ENCODE results near the gene SCAF8.
"Not testable (repeated sequence)": the region's sequence is repeated elsewhere in the genome, so short reads cannot be mapped to it uniquely, and the experiment has no call there.

SCAF8 gene

GRCh38 chr6:154733183-154733625 lies at the start of gene SCAF8:
SCAF8 (plus strand) TSS chr6:154733416; CDS start chr6:154733901, 485 bp downstream.
- DNase-seq = peak; percentile 84

- no peak for DNase-seq
These were observed 49.3 kb upstream of the SCAF8 start for GRCh38 chr6:154683756-154684523.

- DNase-seq = no peak
These were observed 47.1 kb upstream of the SCAF8 start for GRCh38 chr6:154686162-154686561.

- DNase-seq = no peak
These were observed 43.5 kb upstream of the SCAF8 start for GRCh38 chr6:154689493-154690255.

- DNase-seq = no peak
These were observed 42.4 kb upstream of the SCAF8 start for GRCh38 chr6:154690857-154691256.

GRCh38 chr6:154696661-154697060 lies 36.6 kb upstream of the SCAF8 start:
- no peak for DNase-seq

- DNase-seq = no peak
These were observed 30.1 kb upstream of the SCAF8 start for GRCh38 chr6:154703124-154703523.

GRCh38 chr6:154705471-154706113 lies 27.6 kb upstream of the SCAF8 start:
- no peak for DNase-seq

- no peak for DNase-seq
These were observed 26.8 kb upstream of the SCAF8 start for GRCh38 chr6:154706389-154706788.

- DNase-seq = no peak
These were observed 23.6 kb upstream of the SCAF8 start for GRCh38 chr6:154709621-154710020.

GRCh38 chr6:154710689-154711088 lies 22.5 kb upstream of the SCAF8 start:
- no peak for DNase-seq

GRCh38 chr6:154715446-154715845 lies 17.8 kb upstream of the SCAF8 start:
- DNase-seq = no peak

GRCh38 chr6:154716350-154716749 lies 16.9 kb upstream of the SCAF8 start:
- not testable (repeated sequence) for DNase-seq

GRCh38 chr6:154719433-154719832 lies 13.8 kb upstream of the SCAF8 start:
- DNase-seq = no peak

GRCh38 chr6:154719854-154720253 lies 13.4 kb upstream of the SCAF8 start:
- DNase-seq = no peak

- no peak for DNase-seq
These were observed 11.8 kb upstream of the SCAF8 start for GRCh38 chr6:154721460-154721859.

- DNase-seq = no peak
These were observed 6.3 kb upstream of the SCAF8 start for GRCh38 chr6:154726887-154727286.

- no peak for DNase-seq
These were observed 1.7 kb upstream of the SCAF8 start for GRCh38 chr6:154731296-154732218.

GRCh38 chr6:154732538-154733182 lies 556 bp upstream of the SCAF8 start:
- peak; percentile 2 for DNase-seq

GRCh38 chr6:154733626-154734382 lies 588 bp downstream of the SCAF8 start:
- peak; percentile 77 for DNase-seq

GRCh38 chr6:154736618-154737259 lies 3.5 kb downstream of the SCAF8 start:
- no peak for DNase-seq
